Fibroblast of lung (primary cell): ENCODE results near the gene CLUH. TPM values are rescaled to one million over a fixed set of nuclear protein-coding genes. Genes with fewer than 3 reads are reported as not detected.

ENCODE experiments used
- DNase-seq, 2 donors: peaks; one replicate each; pipeline versions ENCODE4 v3.0.0 to v3.0.0-alpha.2; 2010; ENCODE audit warnings: low read depth in 2 of 2
- H2AFZ ChIP-seq: 2 replicates; pipeline ENCODE4 v1.5.1; 2012; ENCODE audit warnings: low read length, control low read depth, inconsistent platforms
- H3K27ac ChIP-seq: 2 replicates; pipeline ENCODE4 v1.5.1; 2011; ENCODE audit warnings: low read length, control low read depth; ENCODE audit not compliant: insufficient read depth
- H3K27me3 ChIP-seq: 2 replicates; pipeline ENCODE4 v1.5.1; 2011; ENCODE audit warnings: mild to moderate bottlenecking, low read length; ENCODE audit not compliant: control insufficient read depth, insufficient read depth
- H3K36me3 ChIP-seq: 2 replicates; pipeline ENCODE4 v1.5.1; 2011; ENCODE audit warnings: low read length; ENCODE audit not compliant: control insufficient read depth, insufficient read depth
- H3K4me1 ChIP-seq: 2 replicates; pipeline ENCODE4 v1.5.1; 2011; ENCODE audit warnings: low read length; ENCODE audit not compliant: control insufficient read depth, insufficient read depth; ENCODE audit errors: extremely low read depth
- H3K4me2 ChIP-seq: 2 replicates; pipeline ENCODE4 v1.5.1; 2011; ENCODE audit warnings: low read length, control low read depth; ENCODE audit not compliant: insufficient read depth; ENCODE audit errors: extremely low read depth
- H3K4me3 ChIP-seq, 4 experiments: fragments of 200-600 bp in 1 of 4; sonication (generic) in 1 of 4; replicated peaks in 1 of 4; 2 replicates each; pipeline ENCODE4 v1.5.1; 2011 to 2016; ENCODE audit warnings: low read length in 4 of 4, low read depth in 3 of 4, mild to moderate bottlenecking in 3 of 4, control low read depth in 2 of 4, inconsistent platforms in 1 of 4, mixed read lengths in 1 of 4; ENCODE audit not compliant: insufficient read depth in 1 of 4; ENCODE audit errors: control extremely low read depth in 1 of 4
- H3K79me2 ChIP-seq: 2 replicates; pipeline ENCODE4 v1.5.1; 2012; ENCODE audit warnings: mild to moderate bottlenecking, low read length, inconsistent platforms; ENCODE audit not compliant: control insufficient read depth, insufficient read depth
- H3K9ac ChIP-seq: 2 replicates; pipeline ENCODE4 v1.5.1; 2011; ENCODE audit warnings: mild to moderate bottlenecking, low read length, control low read depth; ENCODE audit not compliant: insufficient read depth
- H3K9me3 ChIP-seq: 2 replicates; pipeline ENCODE4 v1.5.1; 2012; ENCODE audit warnings: low read depth, low read length; ENCODE audit not compliant: control insufficient read depth, insufficient read depth
- H4K20me1 ChIP-seq: 2 replicates; pipeline ENCODE4 v1.5.1; 2011; ENCODE audit warnings: low read length; ENCODE audit not compliant: control insufficient read depth, insufficient read depth; ENCODE audit errors: extremely low read depth
- EZH2 ChIP-seq: IDR thresholded peaks from 2 replicates; pipeline ENCODE4 v1.5.1; 2012; ENCODE audit warnings: low read length, control low read depth, mild to moderate bottlenecking; ENCODE audit errors: missing control alignments
- polyA plus RNA-seq, 2 donors: library from polyadenylated mRNA; depleted of rRNA in 1 of 2; stranded (reverse) in 1 of 2; unstranded in 1 of 2; fragments of >200 nt; gene quantifications; 2 replicates each; pipeline ENCODE4 v1.2.1, GENCODE V29; 2011 to 2012; ENCODE audit warnings: missing spikeins in 1 of 2
- total RNA-seq: library from RNA; depleted of rRNA; stranded (reverse); fragments of >200 nt; gene quantifications from 2 replicates; pipeline ENCODE4 v1.2.1, GENCODE V29; 2014
- TF ChIP-seq, protein P1 (sequence below), 2 donors: IDR thresholded peaks in 1 of 2; conservative IDR thresholded peaks in 1 of 2; 1 replicate in 1 of 2; 2 replicates in 1 of 2; pipeline ENCODE4 v1.5.1; 2011 to 2012; ENCODE audit warnings: low read length in 2 of 2, control low read depth in 1 of 2, inconsistent platforms in 1 of 2, low read depth in 1 of 2, mild to moderate bottlenecking in 1 of 2

Gene CLUH
- total and polyA plus RNA-seq, 2 donors (not counting 1 experiment from before 2014, with no cell fraction given), result 10.5 to 29.4 TPM

DNA sequence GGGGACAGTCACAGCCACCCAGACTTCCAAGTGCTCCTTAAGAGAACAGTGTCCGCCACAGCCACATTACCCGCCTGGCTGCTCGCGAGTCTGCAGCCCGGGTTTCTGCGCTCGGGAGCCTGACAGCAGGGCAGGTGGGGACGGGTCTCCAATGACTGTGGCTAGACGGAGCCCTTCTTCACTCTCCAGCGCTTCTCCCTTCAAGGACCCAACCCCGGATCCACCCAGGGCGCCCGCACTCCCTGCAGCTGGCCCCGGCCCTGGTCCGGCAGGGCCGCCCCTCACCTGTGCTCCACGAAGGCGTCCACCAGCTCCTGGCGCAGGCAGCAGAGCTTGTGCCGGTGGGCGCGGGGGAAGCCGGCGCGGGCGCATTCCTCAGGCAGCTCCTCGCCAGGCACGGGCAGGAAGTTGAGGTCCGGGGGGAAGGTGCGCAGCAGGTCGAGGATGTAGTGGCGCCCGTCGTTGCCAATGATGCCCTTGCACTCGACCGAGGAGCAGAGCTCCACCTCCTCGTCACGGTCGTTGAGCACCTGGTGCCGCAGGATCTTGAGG lies 13.9 kb downstream of the CLUH start:
- Histone ChIP-seq H3K36me3 (peaks cover 26% of the 10 kb centered on the region), H2AFZ (no peak overlapping the region), H3K9me3 (no peaks in the 10 kb centered on the region), H3K79me2 (no peaks in the 10 kb centered on the region), H4K20me1 (no peaks in the 10 kb centered on the region), H3K27ac (no peak overlapping the region), H3K27me3 (no peaks in the 10 kb centered on the region), H3K9ac (no peak overlapping the region), H3K4me1 (no peaks in the 10 kb centered on the region), H3K4me2 (no peak overlapping the region), H3K4me3 (no peak overlapping the region)
- no peak for DNase-seq
- TF ChIP-seq, protein P1, sequence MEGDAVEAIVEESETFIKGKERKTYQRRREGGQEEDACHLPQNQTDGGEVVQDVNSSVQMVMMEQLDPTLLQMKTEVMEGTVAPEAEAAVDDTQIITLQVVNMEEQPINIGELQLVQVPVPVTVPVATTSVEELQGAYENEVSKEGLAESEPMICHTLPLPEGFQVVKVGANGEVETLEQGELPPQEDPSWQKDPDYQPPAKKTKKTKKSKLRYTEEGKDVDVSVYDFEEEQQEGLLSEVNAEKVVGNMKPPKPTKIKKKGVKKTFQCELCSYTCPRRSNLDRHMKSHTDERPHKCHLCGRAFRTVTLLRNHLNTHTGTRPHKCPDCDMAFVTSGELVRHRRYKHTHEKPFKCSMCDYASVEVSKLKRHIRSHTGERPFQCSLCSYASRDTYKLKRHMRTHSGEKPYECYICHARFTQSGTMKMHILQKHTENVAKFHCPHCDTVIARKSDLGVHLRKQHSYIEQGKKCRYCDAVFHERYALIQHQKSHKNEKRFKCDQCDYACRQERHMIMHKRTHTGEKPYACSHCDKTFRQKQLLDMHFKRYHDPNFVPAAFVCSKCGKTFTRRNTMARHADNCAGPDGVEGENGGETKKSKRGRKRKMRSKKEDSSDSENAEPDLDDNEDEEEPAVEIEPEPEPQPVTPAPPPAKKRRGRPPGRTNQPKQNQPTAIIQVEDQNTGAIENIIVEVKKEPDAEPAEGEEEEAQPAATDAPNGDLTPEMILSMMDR (conservative IDR thresholded peaks at IDR 0.05 in 1 of 2, IDR thresholded peaks at IDR 0.05 in 1 of 2; ENCODE audit: low read depth in 1 of 2, low read length in 2 of 2), result no peak
- no peak for TF ChIP-seq EZH2

DNA sequence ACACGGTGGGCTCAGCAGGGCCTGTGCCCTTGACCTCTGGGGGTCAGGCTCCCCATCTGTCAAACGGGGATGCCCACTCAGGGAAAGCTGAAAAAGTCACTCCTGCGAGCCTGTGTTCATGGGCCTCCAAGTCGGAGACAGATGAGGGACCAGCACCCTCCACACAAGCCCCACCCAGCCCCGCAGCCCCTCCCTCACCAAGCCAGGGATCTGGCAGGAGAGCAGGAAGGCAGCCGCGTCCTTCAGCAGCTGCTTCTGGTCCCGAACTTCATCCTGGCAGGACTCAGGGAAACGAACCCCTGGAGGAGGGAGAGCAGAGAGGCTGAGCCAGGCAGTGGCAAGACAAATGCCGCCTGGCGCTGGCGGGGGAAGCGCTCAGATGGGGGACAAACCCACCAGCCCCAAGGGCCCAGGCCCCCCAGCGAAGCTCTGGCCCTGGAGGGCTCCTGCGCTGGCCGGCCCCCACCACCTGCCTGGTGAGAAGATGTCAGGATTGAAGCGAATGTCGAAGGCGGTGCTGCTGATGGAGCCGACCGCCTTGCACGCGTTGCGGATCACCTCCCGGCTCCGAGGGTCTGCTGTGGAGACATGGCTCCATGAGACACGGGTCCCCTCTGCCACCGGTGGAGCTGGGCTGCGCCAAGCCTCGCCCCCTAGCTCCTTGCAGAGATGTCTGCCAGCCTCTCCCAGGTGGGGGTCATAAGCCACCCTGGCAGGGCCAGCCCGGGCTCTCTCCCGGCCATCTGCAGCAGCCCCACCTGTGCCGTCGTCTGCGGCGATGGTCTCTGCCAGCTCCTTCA lies 15.4 kb downstream of the CLUH start:
- TF ChIP-seq EZH2, result no peak
- TF ChIP-seq, protein P1 (conservative IDR thresholded peaks at IDR 0.05 in 1 of 2, IDR thresholded peaks at IDR 0.05 in 1 of 2; ENCODE audit: low read depth in 1 of 2, low read length in 2 of 2), result no peak
- Histone ChIP-seq H3K9me3 (no peaks in the 10 kb centered on the region), H3K27me3 (no peaks in the 10 kb centered on the region), H4K20me1 (no peaks in the 10 kb centered on the region), H3K4me2 (no peak overlapping the region), H3K4me1 (no peaks in the 10 kb centered on the region), H3K36me3 (peaks cover 25% of the 10 kb centered on the region), H3K79me2 (no peaks in the 10 kb centered on the region), H2AFZ (no peak overlapping the region), H3K27ac (no peak overlapping the region), H3K4me3 (no peak overlapping the region), H3K9ac (no peak overlapping the region)
- no peak for DNase-seq

DNA sequence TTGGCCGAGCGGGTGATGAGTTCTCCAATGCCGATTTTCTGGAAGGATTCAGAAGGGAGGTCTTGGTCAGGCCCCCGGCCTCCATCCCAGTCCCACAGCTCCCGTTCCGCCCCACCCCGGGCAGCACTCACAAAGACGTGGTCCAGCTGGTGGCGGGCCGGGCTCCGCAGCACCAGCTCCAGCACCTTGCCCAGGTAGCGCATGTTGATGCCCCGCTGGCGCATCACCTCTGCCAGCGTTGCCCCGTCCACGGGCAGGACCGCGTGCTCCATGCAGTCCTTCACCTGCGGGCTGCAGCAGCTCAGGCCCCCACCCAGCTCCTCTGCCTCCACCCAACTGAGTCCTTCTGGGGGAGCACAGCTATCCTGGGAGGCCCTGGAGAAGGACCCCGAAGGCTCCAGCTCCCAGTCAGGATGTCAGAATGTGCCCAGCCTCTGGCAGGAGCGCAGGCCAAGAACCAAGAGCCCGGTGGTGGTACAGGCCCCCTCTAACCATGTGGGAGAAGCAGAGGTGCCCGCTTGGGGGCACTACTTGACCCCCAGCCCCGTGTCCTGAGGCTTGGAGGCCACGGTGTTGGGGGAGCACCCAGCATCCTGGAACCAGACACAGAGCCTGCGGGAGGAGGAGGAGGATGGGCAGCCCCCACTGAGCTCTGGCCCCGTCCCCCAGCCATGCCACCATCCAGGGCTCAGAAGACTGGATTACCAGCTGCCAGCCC lies 16.2 kb downstream of the CLUH start:
- Histone ChIP-seq H3K9ac (no peak overlapping the region), H3K79me2 (no peaks in the 10 kb centered on the region), H3K9me3 (no peaks in the 10 kb centered on the region), H3K4me3 (no peak overlapping the region), H3K4me1 (no peaks in the 10 kb centered on the region), H4K20me1 (no peaks in the 10 kb centered on the region), H3K27me3 (no peaks in the 10 kb centered on the region), H2AFZ (no peak overlapping the region), H3K27ac (no peak overlapping the region), H3K36me3 (peaks cover 23% of the 10 kb centered on the region), H3K4me2 (no peak overlapping the region)
- no peak for DNase-seq
- TF ChIP-seq, protein P1 (conservative IDR thresholded peaks at IDR 0.05 in 1 of 2, IDR thresholded peaks at IDR 0.05 in 1 of 2; ENCODE audit: low read depth in 1 of 2, low read length in 2 of 2), result no peak
- no peak for TF ChIP-seq EZH2
